HepG2 (cell line): ENCODE measurements around the gene SLC16A5. TPM values are rescaled to one million over a fixed set of nuclear protein-coding genes. Genes with fewer than 3 reads are reported as not detected.
A peak's percentile ranks its signal among the peaks of the same experiment; 100 is the strongest.

ENCODE experiments used
- KLF12 ChIP-seq: sonication (generic); formaldehyde crosslinking; IDR thresholded peaks from 2 replicates; pipeline ENCODE4 v1.4.0; 2020; ENCODE audit warnings: missing genetic modification reagents, borderline replicate concordance
- RFX5 ChIP-seq: IDR thresholded peaks from 2 replicates; pipeline ENCODE4 v1.6.1; 2011; ENCODE audit warnings: low read depth, low read length, improper control_type of control experiment
- SRSF4 ChIP-seq: fragments of 200-400 bp; formaldehyde crosslinking; IDR thresholded peaks from one replicate; pipeline ENCODE4 v1.6.1; 2018; ENCODE audit warnings: mild to moderate bottlenecking, low read depth, low read length, moderate library complexity; ENCODE audit not compliant: poor library complexity, severe bottlenecking
- TRAFD1 ChIP-seq: sonication (generic); formaldehyde crosslinking; IDR thresholded peaks from 2 replicates; pipeline ENCODE4 v1.5.1; 2020; ENCODE audit warnings: missing genetic modification reagents, mild to moderate bottlenecking, borderline replicate concordance
- ZIK1 ChIP-seq: sonication (generic); formaldehyde crosslinking; IDR thresholded peaks from 2 replicates; pipeline ENCODE4 v1.5.0; 2020; ENCODE audit warnings: mild to moderate bottlenecking, low read depth, missing genetic modification reagents, borderline replicate concordance
- ZNF414 ChIP-seq: sonication (generic); formaldehyde crosslinking; IDR thresholded peaks from 2 replicates; pipeline ENCODE4 v1.5.0; 2020; ENCODE audit warnings: missing genetic modification reagents
- polyA plus RNA-seq, 8 experiments: library from polyadenylated mRNA; depleted of rRNA in 3 of 8; stranded (reverse) in 7 of 8; unstranded in 1 of 8; fragments of >200 nt; fragmentation: Illumina TruSeq in 4 of 8; extraction: Trizol in 4 of 8; gene quantifications; 2 replicates each; pipeline versions ENCODE4 v1.2.1 to v1.2.3, GENCODE V29; 2011 to 2016; ENCODE audit warnings: low read depth in 4 of 8, missing spikeins in 1 of 8, mixed read lengths in 1 of 8; ENCODE audit not compliant: insufficient read depth in 1 of 8
- total RNA-seq, 5 experiments: library from RNA; depleted of rRNA; stranded (reverse); fragments of >200 nt; fragmentation: Illumina TruSeq; extraction: Trizol; gene quantifications; 2 replicates each; pipeline ENCODE4 v1.2.3, GENCODE V29; 2016; ENCODE audit warnings: low read depth in 1 of 5
- TF ChIP-seq, protein P1 (sequence below): sonication (generic); formaldehyde crosslinking; IDR thresholded peaks from 2 replicates; pipeline ENCODE4 v1.5.0; 2020; ENCODE audit warnings: mild to moderate bottlenecking, missing genetic modification reagents, borderline replicate concordance
- TF ChIP-seq, protein P2 (sequence below): sonication (generic); formaldehyde crosslinking; IDR thresholded peaks from 2 replicates; pipeline ENCODE4 v1.5.0; 2020; ENCODE audit warnings: mild to moderate bottlenecking, missing genetic modification reagents, borderline replicate concordance
- TF ChIP-seq, protein P3 (sequence below): sonication (generic); formaldehyde crosslinking; IDR thresholded peaks from 2 replicates; pipeline ENCODE4 v1.5.0; 2020; ENCODE audit warnings: mild to moderate bottlenecking, missing genetic modification reagents

SLC16A5 gene
- total and polyA plus RNA-seq, 2 of the 13 experiments (the other 11 are each of a cell fraction or from before 2014, with no cell fraction given), result 0.69 to 5.6 TPM

- TF ChIP-seq, protein P1, sequence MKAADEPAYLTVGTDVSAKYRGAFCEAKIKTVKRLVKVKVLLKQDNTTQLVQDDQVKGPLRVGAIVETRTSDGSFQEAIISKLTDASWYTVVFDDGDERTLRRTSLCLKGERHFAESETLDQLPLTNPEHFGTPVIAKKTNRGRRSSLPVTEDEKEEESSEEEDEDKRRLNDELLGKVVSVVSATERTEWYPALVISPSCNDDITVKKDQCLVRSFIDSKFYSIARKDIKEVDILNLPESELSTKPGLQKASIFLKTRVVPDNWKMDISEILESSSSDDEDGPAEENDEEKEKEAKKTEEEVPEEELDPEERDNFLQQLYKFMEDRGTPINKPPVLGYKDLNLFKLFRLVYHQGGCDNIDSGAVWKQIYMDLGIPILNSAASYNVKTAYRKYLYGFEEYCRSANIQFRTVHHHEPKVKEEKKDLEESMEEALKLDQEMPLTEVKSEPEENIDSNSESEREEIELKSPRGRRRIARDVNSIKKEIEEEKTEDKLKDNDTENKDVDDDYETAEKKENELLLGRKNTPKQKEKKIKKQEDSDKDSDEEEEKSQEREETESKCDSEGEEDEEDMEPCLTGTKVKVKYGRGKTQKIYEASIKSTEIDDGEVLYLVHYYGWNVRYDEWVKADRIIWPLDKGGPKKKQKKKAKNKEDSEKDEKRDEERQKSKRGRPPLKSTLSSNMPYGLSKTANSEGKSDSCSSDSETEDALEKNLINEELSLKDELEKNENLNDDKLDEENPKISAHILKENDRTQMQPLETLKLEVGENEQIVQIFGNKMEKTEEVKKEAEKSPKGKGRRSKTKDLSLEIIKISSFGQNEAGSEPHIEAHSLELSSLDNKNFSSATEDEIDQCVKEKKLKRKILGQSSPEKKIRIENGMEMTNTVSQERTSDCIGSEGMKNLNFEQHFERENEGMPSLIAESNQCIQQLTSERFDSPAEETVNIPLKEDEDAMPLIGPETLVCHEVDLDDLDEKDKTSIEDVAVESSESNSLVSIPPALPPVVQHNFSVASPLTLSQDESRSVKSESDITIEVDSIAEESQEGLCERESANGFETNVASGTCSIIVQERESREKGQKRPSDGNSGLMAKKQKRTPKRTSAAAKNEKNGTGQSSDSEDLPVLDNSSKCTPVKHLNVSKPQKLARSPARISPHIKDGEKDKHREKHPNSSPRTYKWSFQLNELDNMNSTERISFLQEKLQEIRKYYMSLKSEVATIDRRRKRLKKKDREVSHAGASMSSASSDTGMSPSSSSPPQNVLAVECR (CRISPR knock-in tag), result peak; percentile 59; the same call in 1 of the 2 replicates
- no peak for TF ChIP-seq RFX5
- TF ChIP-seq, protein P2, sequence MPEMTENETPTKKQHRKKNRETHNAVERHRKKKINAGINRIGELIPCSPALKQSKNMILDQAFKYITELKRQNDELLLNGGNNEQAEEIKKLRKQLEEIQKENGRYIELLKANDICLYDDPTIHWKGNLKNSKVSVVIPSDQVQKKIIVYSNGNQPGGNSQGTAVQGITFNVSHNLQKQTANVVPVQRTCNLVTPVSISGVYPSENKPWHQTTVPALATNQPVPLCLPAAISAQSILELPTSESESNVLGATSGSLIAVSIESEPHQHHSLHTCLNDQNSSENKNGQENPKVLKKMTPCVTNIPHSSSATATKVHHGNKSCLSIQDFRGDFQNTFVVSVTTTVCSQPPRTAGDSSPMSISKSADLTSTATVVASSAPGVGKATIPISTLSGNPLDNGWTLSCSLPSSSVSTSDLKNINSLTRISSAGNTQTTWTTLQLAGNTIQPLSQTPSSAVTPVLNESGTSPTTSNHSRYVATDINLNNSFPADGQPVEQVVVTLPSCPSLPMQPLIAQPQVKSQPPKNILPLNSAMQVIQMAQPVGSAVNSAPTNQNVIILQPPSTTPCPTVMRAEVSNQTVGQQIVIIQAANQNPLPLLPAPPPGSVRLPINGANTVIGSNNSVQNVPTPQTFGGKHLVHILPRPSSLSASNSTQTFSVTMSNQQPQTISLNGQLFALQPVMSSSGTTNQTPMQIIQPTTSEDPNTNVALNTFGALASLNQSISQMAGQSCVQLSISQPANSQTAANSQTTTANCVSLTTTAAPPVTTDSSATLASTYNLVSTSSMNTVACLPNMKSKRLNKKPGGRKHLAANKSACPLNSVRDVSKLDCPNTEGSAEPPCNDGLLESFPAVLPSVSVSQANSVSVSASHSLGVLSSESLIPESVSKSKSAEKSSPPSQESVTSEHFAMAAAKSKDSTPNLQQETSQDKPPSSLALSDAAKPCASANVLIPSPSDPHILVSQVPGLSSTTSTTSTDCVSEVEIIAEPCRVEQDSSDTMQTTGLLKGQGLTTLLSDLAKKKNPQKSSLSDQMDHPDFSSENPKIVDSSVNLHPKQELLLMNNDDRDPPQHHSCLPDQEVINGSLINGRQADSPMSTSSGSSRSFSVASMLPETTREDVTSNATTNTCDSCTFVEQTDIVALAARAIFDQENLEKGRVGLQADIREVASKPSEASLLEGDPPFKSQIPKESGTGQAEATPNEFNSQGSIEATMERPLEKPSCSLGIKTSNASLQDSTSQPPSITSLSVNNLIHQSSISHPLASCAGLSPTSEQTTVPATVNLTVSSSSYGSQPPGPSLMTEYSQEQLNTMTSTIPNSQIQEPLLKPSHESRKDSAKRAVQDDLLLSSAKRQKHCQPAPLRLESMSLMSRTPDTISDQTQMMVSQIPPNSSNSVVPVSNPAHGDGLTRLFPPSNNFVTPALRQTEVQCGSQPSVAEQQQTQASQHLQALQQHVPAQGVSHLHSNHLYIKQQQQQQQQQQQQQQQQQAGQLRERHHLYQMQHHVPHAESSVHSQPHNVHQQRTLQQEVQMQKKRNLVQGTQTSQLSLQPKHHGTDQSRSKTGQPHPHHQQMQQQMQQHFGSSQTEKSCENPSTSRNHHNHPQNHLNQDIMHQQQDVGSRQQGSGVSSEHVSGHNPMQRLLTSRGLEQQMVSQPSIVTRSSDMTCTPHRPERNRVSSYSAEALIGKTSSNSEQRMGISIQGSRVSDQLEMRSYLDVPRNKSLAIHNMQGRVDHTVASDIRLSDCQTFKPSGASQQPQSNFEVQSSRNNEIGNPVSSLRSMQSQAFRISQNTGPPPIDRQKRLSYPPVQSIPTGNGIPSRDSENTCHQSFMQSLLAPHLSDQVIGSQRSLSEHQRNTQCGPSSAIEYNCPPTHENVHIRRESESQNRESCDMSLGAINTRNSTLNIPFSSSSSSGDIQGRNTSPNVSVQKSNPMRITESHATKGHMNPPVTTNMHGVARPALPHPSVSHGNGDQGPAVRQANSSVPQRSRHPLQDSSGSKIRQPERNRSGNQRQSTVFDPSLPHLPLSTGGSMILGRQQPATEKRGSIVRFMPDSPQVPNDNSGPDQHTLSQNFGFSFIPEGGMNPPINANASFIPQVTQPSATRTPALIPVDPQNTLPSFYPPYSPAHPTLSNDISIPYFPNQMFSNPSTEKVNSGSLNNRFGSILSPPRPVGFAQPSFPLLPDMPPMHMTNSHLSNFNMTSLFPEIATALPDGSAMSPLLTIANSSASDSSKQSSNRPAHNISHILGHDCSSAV (CRISPR knock-in tag), result no peak
- 0 out of 2 replicates have a peak, but pooled peaks have one; percentile 33 for TF ChIP-seq ZIK1 (CRISPR knock-in tag)
- no peak for TF ChIP-seq KLF12 (CRISPR knock-in tag)
- TF ChIP-seq, protein P3, sequence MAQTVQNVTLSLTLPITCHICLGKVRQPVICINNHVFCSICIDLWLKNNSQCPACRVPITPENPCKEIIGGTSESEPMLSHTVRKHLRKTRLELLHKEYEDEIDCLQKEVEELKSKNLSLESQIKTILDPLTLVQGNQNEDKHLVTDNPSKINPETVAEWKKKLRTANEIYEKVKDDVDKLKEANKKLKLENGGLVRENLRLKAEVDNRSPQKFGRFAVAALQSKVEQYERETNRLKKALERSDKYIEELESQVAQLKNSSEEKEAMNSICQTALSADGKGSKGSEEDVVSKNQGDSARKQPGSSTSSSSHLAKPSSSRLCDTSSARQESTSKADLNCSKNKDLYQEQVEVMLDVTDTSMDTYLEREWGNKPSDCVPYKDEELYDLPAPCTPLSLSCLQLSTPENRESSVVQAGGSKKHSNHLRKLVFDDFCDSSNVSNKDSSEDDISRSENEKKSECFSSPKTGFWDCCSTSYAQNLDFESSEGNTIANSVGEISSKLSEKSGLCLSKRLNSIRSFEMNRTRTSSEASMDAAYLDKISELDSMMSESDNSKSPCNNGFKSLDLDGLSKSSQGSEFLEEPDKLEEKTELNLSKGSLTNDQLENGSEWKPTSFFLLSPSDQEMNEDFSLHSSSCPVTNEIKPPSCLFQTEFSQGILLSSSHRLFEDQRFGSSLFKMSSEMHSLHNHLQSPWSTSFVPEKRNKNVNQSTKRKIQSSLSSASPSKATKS (CRISPR knock-in tag), result no peak
- no peak for TF ChIP-seq SRSF4
- no peak for TF ChIP-seq ZNF414 (CRISPR knock-in tag)
- TF ChIP-seq TRAFD1 (CRISPR knock-in tag), result peak; percentile 43; the same call in 1 of the 2 replicates
Observed at GRCh38 chr17:75113798-75114551, 26.2 kb downstream of the SLC16A5 start (continued).
